Measurements from ENCODE around the gene ANXA5.

DNA sequence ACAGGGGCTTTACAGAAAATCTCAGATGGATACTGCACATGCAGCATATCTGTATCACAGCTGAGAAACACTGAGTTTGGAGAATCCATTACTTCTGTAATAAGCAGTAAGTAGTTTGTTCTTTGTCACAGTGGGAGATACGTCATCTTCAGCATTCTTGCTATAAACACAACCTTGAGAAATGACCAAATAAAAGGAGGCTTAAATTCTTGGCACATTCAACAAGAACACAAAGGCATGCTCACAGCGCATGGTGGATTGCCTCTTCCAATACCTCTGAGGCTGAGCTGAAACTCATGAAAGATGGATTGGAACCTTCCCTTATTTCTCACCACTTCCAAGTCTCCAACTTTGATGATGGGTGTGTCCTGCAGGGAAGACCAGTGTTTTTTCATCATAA is 54.5 kb downstream of the ANXA5 start:
- TF ChIP-seq, protein P1, sequence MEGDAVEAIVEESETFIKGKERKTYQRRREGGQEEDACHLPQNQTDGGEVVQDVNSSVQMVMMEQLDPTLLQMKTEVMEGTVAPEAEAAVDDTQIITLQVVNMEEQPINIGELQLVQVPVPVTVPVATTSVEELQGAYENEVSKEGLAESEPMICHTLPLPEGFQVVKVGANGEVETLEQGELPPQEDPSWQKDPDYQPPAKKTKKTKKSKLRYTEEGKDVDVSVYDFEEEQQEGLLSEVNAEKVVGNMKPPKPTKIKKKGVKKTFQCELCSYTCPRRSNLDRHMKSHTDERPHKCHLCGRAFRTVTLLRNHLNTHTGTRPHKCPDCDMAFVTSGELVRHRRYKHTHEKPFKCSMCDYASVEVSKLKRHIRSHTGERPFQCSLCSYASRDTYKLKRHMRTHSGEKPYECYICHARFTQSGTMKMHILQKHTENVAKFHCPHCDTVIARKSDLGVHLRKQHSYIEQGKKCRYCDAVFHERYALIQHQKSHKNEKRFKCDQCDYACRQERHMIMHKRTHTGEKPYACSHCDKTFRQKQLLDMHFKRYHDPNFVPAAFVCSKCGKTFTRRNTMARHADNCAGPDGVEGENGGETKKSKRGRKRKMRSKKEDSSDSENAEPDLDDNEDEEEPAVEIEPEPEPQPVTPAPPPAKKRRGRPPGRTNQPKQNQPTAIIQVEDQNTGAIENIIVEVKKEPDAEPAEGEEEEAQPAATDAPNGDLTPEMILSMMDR (conservative IDR thresholded peaks at IDR 0.05; ENCODE audit: low read depth, low read length): no peak
- TF ChIP-seq, protein P2, sequence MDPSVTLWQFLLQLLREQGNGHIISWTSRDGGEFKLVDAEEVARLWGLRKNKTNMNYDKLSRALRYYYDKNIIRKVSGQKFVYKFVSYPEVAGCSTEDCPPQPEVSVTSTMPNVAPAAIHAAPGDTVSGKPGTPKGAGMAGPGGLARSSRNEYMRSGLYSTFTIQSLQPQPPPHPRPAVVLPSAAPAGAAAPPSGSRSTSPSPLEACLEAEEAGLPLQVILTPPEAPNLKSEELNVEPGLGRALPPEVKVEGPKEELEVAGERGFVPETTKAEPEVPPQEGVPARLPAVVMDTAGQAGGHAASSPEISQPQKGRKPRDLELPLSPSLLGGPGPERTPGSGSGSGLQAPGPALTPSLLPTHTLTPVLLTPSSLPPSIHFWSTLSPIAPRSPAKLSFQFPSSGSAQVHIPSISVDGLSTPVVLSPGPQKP (IDR thresholded peaks at IDR 0.05; ENCODE audit: borderline replicate concordance, low read depth, low read length): no peak
- TF ChIP-seq CEBPB (IDR thresholded peaks at IDR 0.05; ENCODE audit: low read depth, low read length): no peak
